H1 (cell line): ENCODE data around the gene MEIS2. TPM values are rescaled to one million over a fixed set of nuclear protein-coding genes. Genes with fewer than 3 reads are reported as not detected.

Experiments
- CTCF ChIA-PET: fragments of 300-600 bp; sonication (Branson Sonifier 250); formaldehyde crosslinking; loops from one replicate; lab custom pipeline; 2021; ENCODE audit not compliant: partially characterized antibody; lab: Charles Lee
- POLR2A ChIA-PET: fragments of 300-600 bp; sonication (Branson Sonifier 250); formaldehyde crosslinking; loops from one replicate; lab custom pipeline; 2021; ENCODE audit warnings: inconsistent platforms; ENCODE audit not compliant: partially characterized antibody; lab: Charles Lee
- DNase-seq, 2 experiments: peaks; one replicate each; pipeline versions ENCODE4 v3.0.0 to v3.0.0-alpha.2; 2010 to 2022; ENCODE audit warnings: low spot score in 2 of 2, low read depth in 1 of 2, mixed read lengths in 1 of 2
- FAIRE-seq: peaks from 2 replicates; lab custom pipeline; 2011; peaks lifted over from hg19 to GRCh38; lab: Jason Lieb, UNC
- H2AFZ ChIP-seq: 2 replicates; pipeline ENCODE4 v1.8.1; 2012; ENCODE audit warnings: low read length, inconsistent platforms
- H2AK5ac ChIP-seq: 2 replicates; pipeline ENCODE4 v1.6.1; 2013; ENCODE audit warnings: low read depth, low read length
- H2BK120ac ChIP-seq: replicated peaks from 2 replicates; pipeline ENCODE3; 2013; ENCODE audit warnings: low read depth, low read length, inconsistent platforms
- H2BK12ac ChIP-seq: 2 replicates; pipeline ENCODE4 v1.6.1; 2013; ENCODE audit warnings: low read depth, low read length
- H2BK15ac ChIP-seq: 2 replicates; pipeline ENCODE4 v1.6.1; 2013; ENCODE audit warnings: low read length
- H2BK20ac ChIP-seq: 2 replicates; pipeline ENCODE4 v1.6.1; 2013; ENCODE audit warnings: low read length
- H2BK5ac ChIP-seq: 2 replicates; pipeline ENCODE4 v1.6.1; 2013; ENCODE audit warnings: low read depth, low read length
- H3K14ac ChIP-seq: 2 replicates; pipeline ENCODE4 v1.6.1; 2013; ENCODE audit warnings: inconsistent platforms; ENCODE audit not compliant: insufficient read length
- H3K18ac ChIP-seq: 2 replicates; pipeline ENCODE4 v1.6.1; 2013; ENCODE audit warnings: low read length; ENCODE audit errors: extremely low read depth
- H3K23ac ChIP-seq: 2 replicates; pipeline ENCODE4 v1.6.1; 2013; ENCODE audit warnings: inconsistent platforms; ENCODE audit not compliant: insufficient read length
- H3K23me2 ChIP-seq: 2 replicates; pipeline ENCODE4 v1.6.1; 2013; ENCODE audit warnings: low read depth, low read length
- H3K27ac ChIP-seq: 2 replicates; pipeline ENCODE4 v1.6.1; 2011; ENCODE audit warnings: low read depth, low read length, inconsistent platforms
- H3K27me3 ChIP-seq, 4 experiments: replicated peaks in 1 of 4; 1 replicate in 1 of 4; 2 replicates in 3 of 4; pipeline versions ENCODE4 v1.6.1 to v1.8.1; 2011 to 2013; ENCODE audit warnings: low read length in 3 of 4, mild to moderate bottlenecking in 3 of 4, inconsistent platforms in 2 of 4, mixed read lengths in 2 of 4, moderate library complexity in 1 of 4; ENCODE audit not compliant: control insufficient read depth in 3 of 4, insufficient read depth in 3 of 4; ENCODE audit errors: extremely low read depth in 1 of 4
- H3K36me3 ChIP-seq, 4 experiments: 2 replicates each; pipeline versions ENCODE4 v1.6.1 to v1.8.1; 2011 to 2013; ENCODE audit warnings: mild to moderate bottlenecking in 4 of 4, low read length in 3 of 4, moderate library complexity in 2 of 4, control low read depth in 1 of 4, inconsistent platforms in 1 of 4; ENCODE audit not compliant: insufficient read depth in 4 of 4, control insufficient read depth in 2 of 4
- H3K4ac ChIP-seq: replicated peaks from 2 replicates; pipeline ENCODE3; 2013; ENCODE audit warnings: low read length, low read depth, mixed read lengths, inconsistent platforms; ENCODE audit not compliant: insufficient read length
- H3K4me1 ChIP-seq, 4 experiments: replicated peaks in 1 of 4; 1 replicate in 1 of 4; 2 replicates in 3 of 4; pipeline versions ENCODE4 v1.6.1 to v1.8.1; 2011 to 2013; ENCODE audit warnings: low read length in 3 of 4, inconsistent platforms in 2 of 4, mixed read lengths in 1 of 4; ENCODE audit not compliant: insufficient read depth in 4 of 4, control insufficient read depth in 3 of 4
- H3K4me2 ChIP-seq, 2 experiments: 2 replicates each; pipeline versions ENCODE4 v1.6.1 to v1.8.1; 2011 to 2013; ENCODE audit warnings: low read depth in 2 of 2, low read length in 2 of 2, control low read depth in 1 of 2, inconsistent platforms in 1 of 2, mild to moderate bottlenecking in 1 of 2; ENCODE audit not compliant: insufficient read depth in 1 of 2
- H3K4me3 ChIP-seq, 4 experiments: fragments of 200-600, 300-600 bp in 1 of 4; sonication (generic), shearing (Covaris generic), sonication (Bioruptor Twin) in 1 of 4; 2 replicates each; pipeline versions ENCODE4 v1.5.1 to v1.8.1; 2011 to 2016; ENCODE audit warnings: low read length in 4 of 4, low read depth in 3 of 4, control low read depth in 2 of 4, inconsistent platforms in 2 of 4, mild to moderate bottlenecking in 2 of 4, mixed read lengths in 1 of 4, moderate library complexity in 1 of 4; ENCODE audit not compliant: insufficient read depth in 2 of 4; ENCODE audit errors: extremely low read depth in 1 of 4
- H3K56ac ChIP-seq: replicated peaks from 2 replicates; pipeline ENCODE3; 2013; ENCODE audit warnings: low read depth, mild to moderate bottlenecking, mixed read lengths, low read length, inconsistent platforms; ENCODE audit not compliant: insufficient read length
- H3K79me1 ChIP-seq: 2 replicates; pipeline ENCODE4 v1.6.1; 2013; ENCODE audit warnings: low read depth, low read length, control low read depth
- H3K79me2 ChIP-seq, 2 experiments: 2 replicates each; pipeline versions ENCODE4 v1.6.1 to v1.8.1; 2012 to 2013; ENCODE audit warnings: low read length in 2 of 2, mild to moderate bottlenecking in 2 of 2, inconsistent platforms in 1 of 2; ENCODE audit not compliant: insufficient read depth in 2 of 2, control insufficient read depth in 1 of 2
- H3K9ac ChIP-seq, 4 experiments: replicated peaks in 1 of 4; 1 replicate in 1 of 4; 2 replicates in 3 of 4; pipeline versions ENCODE4 v1.6.1 to v1.8.1; 2011 to 2013; ENCODE audit warnings: low read depth in 3 of 4, low read length in 3 of 4, control low read depth in 2 of 4, mild to moderate bottlenecking in 2 of 4, moderate library complexity in 2 of 4, inconsistent platforms in 1 of 4; ENCODE audit errors: extremely low read depth in 1 of 4
- H3K9me3 ChIP-seq, 2 experiments: 2 replicates each; pipeline versions ENCODE4 v1.6.1 to v1.8.1; 2012 to 2013; ENCODE audit warnings: mild to moderate bottlenecking in 2 of 2, moderate library complexity in 2 of 2, control low read depth in 1 of 2, inconsistent platforms in 1 of 2, low read depth in 1 of 2, low read length in 1 of 2, mixed read lengths in 1 of 2; ENCODE audit not compliant: insufficient read depth in 2 of 2
- H4K20me1 ChIP-seq, 2 experiments: replicated peaks in 1 of 2; 2 replicates each; pipeline versions ENCODE3 to v1.8.1; 2011 to 2013; ENCODE audit warnings: inconsistent platforms in 2 of 2, low read length in 2 of 2, mild to moderate bottlenecking in 1 of 2; ENCODE audit not compliant: insufficient read depth in 2 of 2, control insufficient read depth in 1 of 2
- H4K5ac ChIP-seq: 2 replicates; pipeline ENCODE4 v1.6.1; 2013; ENCODE audit warnings: low read length, low read depth, mixed read lengths, inconsistent platforms; ENCODE audit not compliant: insufficient read length
- H4K8ac ChIP-seq: 2 replicates; pipeline ENCODE4 v1.8.0; 2013; ENCODE audit warnings: mild to moderate bottlenecking, moderate library complexity, low read length, inconsistent platforms; ENCODE audit not compliant: insufficient read depth; ENCODE audit errors: extremely low read depth
- H4K91ac ChIP-seq: replicated peaks from 2 replicates; pipeline ENCODE3; 2013; ENCODE audit warnings: low read length, mixed read lengths, inconsistent platforms; ENCODE audit not compliant: insufficient read length
- BACH1 ChIP-seq: IDR thresholded peaks from 2 replicates; pipeline ENCODE4 v1.6.1; 2012; ENCODE audit warnings: low read length, improper control_type of control experiment
- EP300 ChIP-seq, 2 experiments: IDR thresholded peaks; 1 replicate in 1 of 2; 2 replicates in 1 of 2; pipeline ENCODE4 v1.6.1; 2011 to 2012; ENCODE audit warnings: low read depth in 2 of 2, low read length in 2 of 2, mild to moderate bottlenecking in 2 of 2, borderline replicate concordance in 1 of 2, inconsistent platforms in 1 of 2, moderate library complexity in 1 of 2
- RXRA ChIP-seq: IDR thresholded peaks from 2 replicates; pipeline ENCODE4 v1.6.1; 2011; ENCODE audit warnings: low read depth, mild to moderate bottlenecking, low read length, moderate library complexity; ENCODE audit not compliant: insufficient read depth
- SIN3A ChIP-seq, 2 experiments: IDR thresholded peaks in 1 of 2; conservative IDR thresholded peaks in 1 of 2; 2 replicates each; pipeline ENCODE4 v1.6.1; 2011 to 2012; ENCODE audit warnings: low read length in 2 of 2, improper control_type of control experiment in 1 of 2, low read depth in 1 of 2, mild to moderate bottlenecking in 1 of 2
- SIRT6 ChIP-seq: IDR thresholded peaks from one replicate; pipeline ENCODE4 v1.7.1; 2012; ENCODE audit warnings: low read length, inconsistent platforms
- SP2 ChIP-seq: IDR thresholded peaks from 2 replicates; pipeline ENCODE4 v1.6.1; 2012; ENCODE audit warnings: mild to moderate bottlenecking, low read length, inconsistent platforms
- WGBS, 2 experiments: shearing (Covaris generic) in 1 of 2; methylation state at CpG; one replicate each; pipeline versions ENCODE4 v1.1.6 to v1.1.7; 2013 to 2015; ENCODE audit warnings: low lambda C conversion rate in 2 of 2, mixed read lengths in 2 of 2, inconsistent platforms in 1 of 2, low coverage in 1 of 2, missing lambda C conversion rate in 1 of 2; ENCODE audit not compliant: insufficient replicate concordance in 2 of 2, insufficient coverage in 1 of 2, insufficient read length in 1 of 2; ENCODE audit errors: extremely low coverage in 1 of 2, missing lambda C conversion rate in 1 of 2; 5-methylcytosine and 5-hydroxymethylcytosine counted together
- polyA plus RNA-seq, 7 experiments: library from polyadenylated mRNA; depleted of rRNA in 3 of 7; stranded (reverse) in 5 of 7; unstranded in 2 of 7; fragments of >200 nt in 5 of 7; fragments of 200-250 nt in 2 of 7; gene quantifications; 1 replicate in 5 of 7; 2 replicates in 1 of 7; 4 replicates in 1 of 7; pipeline versions ENCODE4 v1.2.1 to v1.2.3, GENCODE V29; 2011 to 2013; ENCODE audit warnings: missing spikeins in 2 of 7, mixed read lengths in 2 of 7
- total RNA-seq: library from RNA; stranded (reverse); fragmentation: NEBNext Ultra II Directional; extraction: Animal tissue kit (Norgen Biotek cat#: 25700); gene quantifications from 2 replicates; pipeline ENCODE4 v1.2.1, GENCODE V29; 2021
- TF ChIP-seq, protein P1 (sequence below): IDR thresholded peaks from 2 replicates; pipeline ENCODE4 v1.6.1; 2012; ENCODE audit warnings: low read length, inconsistent platforms
- TF ChIP-seq, protein P2 (sequence below), 3 experiments: IDR thresholded peaks; 1 replicate in 2 of 3; 2 replicates in 1 of 3; pipeline versions ENCODE4 v1.5.1 to v1.6.1; 2011; ENCODE audit warnings: low read length in 3 of 3, mild to moderate bottlenecking in 3 of 3, inconsistent platforms in 2 of 3, low read depth in 1 of 3, moderate library complexity in 1 of 3; ENCODE audit not compliant: insufficient read depth in 1 of 3; ENCODE audit errors: control extremely low read depth in 1 of 3

Gene MEIS2
- total and polyA plus RNA-seq, 2 of the 8 experiments (the other 6 are each of a cell fraction or from before 2014, with no cell fraction given): 0.22 to 1.2 TPM

DNA sequence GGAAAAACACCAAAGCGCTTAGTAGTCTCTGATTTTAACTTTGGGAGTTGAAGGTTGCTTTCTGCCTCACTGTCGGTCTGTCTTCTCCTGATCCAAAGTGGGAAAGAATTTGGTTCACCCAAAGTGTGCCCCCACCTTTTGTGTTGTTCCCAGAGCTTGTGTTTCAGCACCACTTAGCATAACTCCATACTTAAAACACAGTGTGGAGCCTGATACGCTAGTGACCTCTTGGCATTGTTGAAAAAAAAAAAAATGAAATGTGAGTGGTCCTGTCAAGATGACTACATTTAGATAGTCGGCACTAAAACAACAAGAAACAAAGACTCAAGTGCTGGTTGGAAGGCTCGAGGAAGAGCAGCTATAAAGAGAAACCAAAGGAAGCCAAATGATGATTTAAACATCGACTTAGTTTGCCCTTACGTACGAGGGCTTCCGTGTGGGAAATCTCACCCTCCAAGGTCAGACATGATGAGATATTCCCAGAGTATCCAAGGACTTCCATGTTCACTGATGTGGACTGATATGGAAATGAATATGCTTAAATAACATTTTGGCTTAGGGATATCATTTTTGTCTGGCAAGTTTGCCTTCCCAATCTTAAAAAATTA, 178.8 kb downstream of the MEIS2 start:
- Histone ChIP-seq H3K23me2 (no peaks in the 10 kb centered on the region), H2BK20ac (no peak overlapping the region), H2BK12ac (no peak overlapping the region), H3K23ac (no peak overlapping the region), H3K9ac (no peak overlapping the region), H3K79me1 (no peaks in the 10 kb centered on the region), H3K27ac (no peak overlapping the region), H3K18ac (no peak overlapping the region), H3K14ac (no peak overlapping the region), H3K4ac (no peak overlapping the region), H2AFZ (no peak overlapping the region), H4K20me1 (no peaks in the 10 kb centered on the region), H2BK5ac (no peak overlapping the region), H3K4me2 (no peak overlapping the region), H3K4me3 (no peak overlapping the region), H4K91ac (no peak overlapping the region), H4K5ac (no peak overlapping the region), H2AK5ac (no peak overlapping the region), H4K8ac (no peak overlapping the region), H2BK15ac (no peak overlapping the region), H3K9me3 (no peaks in the 10 kb centered on the region), H3K36me3 (no peaks in the 10 kb centered on the region), H3K4me1 (peaks cover 0 to 3% (median 0%) of the 10 kb centered on the region in 4 experiments; a peak in 2 of 7 replicates), H3K27me3 (no peaks in the 10 kb centered on the region), H2BK120ac (no peak overlapping the region), H3K56ac (no peak overlapping the region), H3K79me2 (no peaks in the 10 kb centered on the region)
- ChIA-PET CTCF (interaction anchor here (0.7 kb wide), 1 partner anchor 17 kb away, joined by 3 read pairs; no protein-coding TSS in a partner anchor), POLR2A (interaction anchor here (0.6 kb wide), 1 partner anchor 173 kb away, joined by 3 read pairs; no protein-coding TSS in a partner anchor)
- WGBS, 2 experiments: 82% methylated on average over 9 of the region's 9 CpGs; no CpG with 5 or more reads in 1 of the 2 experiments
- DNase-seq (no peak), FAIRE-seq (no peak)
- TF ChIP-seq SIRT6: no peak
- TF ChIP-seq, protein P1, sequence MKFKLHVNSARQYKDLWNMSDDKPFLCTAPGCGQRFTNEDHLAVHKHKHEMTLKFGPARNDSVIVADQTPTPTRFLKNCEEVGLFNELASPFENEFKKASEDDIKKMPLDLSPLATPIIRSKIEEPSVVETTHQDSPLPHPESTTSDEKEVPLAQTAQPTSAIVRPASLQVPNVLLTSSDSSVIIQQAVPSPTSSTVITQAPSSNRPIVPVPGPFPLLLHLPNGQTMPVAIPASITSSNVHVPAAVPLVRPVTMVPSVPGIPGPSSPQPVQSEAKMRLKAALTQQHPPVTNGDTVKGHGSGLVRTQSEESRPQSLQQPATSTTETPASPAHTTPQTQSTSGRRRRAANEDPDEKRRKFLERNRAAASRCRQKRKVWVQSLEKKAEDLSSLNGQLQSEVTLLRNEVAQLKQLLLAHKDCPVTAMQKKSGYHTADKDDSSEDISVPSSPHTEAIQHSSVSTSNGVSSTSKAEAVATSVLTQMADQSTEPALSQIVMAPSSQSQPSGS: no peak
- TF ChIP-seq EP300 (IDR thresholded peaks at IDR 0.05; ENCODE audit: borderline replicate concordance in 1 of 2, low read depth in 2 of 2, low read length in 2 of 2): no peak
- TF ChIP-seq, protein P2, sequence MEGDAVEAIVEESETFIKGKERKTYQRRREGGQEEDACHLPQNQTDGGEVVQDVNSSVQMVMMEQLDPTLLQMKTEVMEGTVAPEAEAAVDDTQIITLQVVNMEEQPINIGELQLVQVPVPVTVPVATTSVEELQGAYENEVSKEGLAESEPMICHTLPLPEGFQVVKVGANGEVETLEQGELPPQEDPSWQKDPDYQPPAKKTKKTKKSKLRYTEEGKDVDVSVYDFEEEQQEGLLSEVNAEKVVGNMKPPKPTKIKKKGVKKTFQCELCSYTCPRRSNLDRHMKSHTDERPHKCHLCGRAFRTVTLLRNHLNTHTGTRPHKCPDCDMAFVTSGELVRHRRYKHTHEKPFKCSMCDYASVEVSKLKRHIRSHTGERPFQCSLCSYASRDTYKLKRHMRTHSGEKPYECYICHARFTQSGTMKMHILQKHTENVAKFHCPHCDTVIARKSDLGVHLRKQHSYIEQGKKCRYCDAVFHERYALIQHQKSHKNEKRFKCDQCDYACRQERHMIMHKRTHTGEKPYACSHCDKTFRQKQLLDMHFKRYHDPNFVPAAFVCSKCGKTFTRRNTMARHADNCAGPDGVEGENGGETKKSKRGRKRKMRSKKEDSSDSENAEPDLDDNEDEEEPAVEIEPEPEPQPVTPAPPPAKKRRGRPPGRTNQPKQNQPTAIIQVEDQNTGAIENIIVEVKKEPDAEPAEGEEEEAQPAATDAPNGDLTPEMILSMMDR (IDR thresholded peaks at IDR 0.05; ENCODE audit: control extremely low read depth in 1 of 3, insufficient read depth in 1 of 3, low read depth in 1 of 3, low read length in 3 of 3): no peak
- TF ChIP-seq SIN3A (conservative IDR thresholded peaks at IDR 0.05 in 1 of 2, IDR thresholded peaks at IDR 0.05 in 1 of 2; ENCODE audit: low read depth in 1 of 2, low read length in 2 of 2): no peak
- no peak for TF ChIP-seq SP2
- TF ChIP-seq BACH1: no peak
- TF ChIP-seq RXRA: no peak
